CD14-positive monocyte (primary cell): ENCODE data around the gene TSHZ2. TPM values are rescaled to one million over a fixed set of nuclear protein-coding genes. Genes with fewer than 3 reads are reported as not detected.

Experiments
- DNase-seq, 3 donors: peaks; one replicate each; pipeline ENCODE4 v3.0.0-alpha.2; 2011 to 2022
- H2AFZ ChIP-seq: 2 replicates; pipeline ENCODE4 v1.6.0; 2012; ENCODE audit warnings: mild to moderate bottlenecking, low read depth, low read length, inconsistent platforms; ENCODE audit not compliant: insufficient read depth, poor library complexity, severe bottlenecking
- H3K27ac ChIP-seq, 2 donors: 1 replicate in 1 of 2; 2 replicates in 1 of 2; pipeline ENCODE4 v1.5.1; 2012 to 2013; ENCODE audit warnings: low read length in 2 of 2, control low read depth in 1 of 2, inconsistent platforms in 1 of 2, low read depth in 1 of 2, mild to moderate bottlenecking in 1 of 2
- H3K27me3 ChIP-seq, 2 donors: one replicate each; pipeline versions ENCODE4 v1.6.0 to v1.6.1; 2011 to 2013; ENCODE audit warnings: low read length in 2 of 2; ENCODE audit not compliant: control insufficient read depth in 2 of 2, insufficient read depth in 2 of 2
- H3K36me3 ChIP-seq, 2 donors: replicated peaks in 1 of 2; 1 replicate in 1 of 2; 2 replicates in 1 of 2; pipeline versions ENCODE4 v1.5.1 to v1.6.1; 2012 to 2013; ENCODE audit warnings: low read length in 2 of 2, control low read depth in 1 of 2, inconsistent platforms in 1 of 2, mild to moderate bottlenecking in 1 of 2; ENCODE audit not compliant: insufficient read depth in 2 of 2, control insufficient read depth in 1 of 2
- H3K4me1 ChIP-seq, 2 donors: 1 replicate in 1 of 2; 2 replicates in 1 of 2; pipeline versions ENCODE4 v1.5.1 to v1.6.1; 2012 to 2013; ENCODE audit warnings: low read length in 2 of 2, control low read depth in 1 of 2, inconsistent platforms in 1 of 2, mild to moderate bottlenecking in 1 of 2, moderate library complexity in 1 of 2; ENCODE audit not compliant: insufficient read depth in 2 of 2, control insufficient read depth in 1 of 2
- H3K4me2 ChIP-seq: replicated peaks from 2 replicates; pipeline ENCODE3; 2012; ENCODE audit warnings: low read length, moderate library complexity, mild to moderate bottlenecking; ENCODE audit not compliant: poor library complexity, severe bottlenecking; ENCODE audit errors: extremely low read depth
- H3K4me3 ChIP-seq, 3 experiments: fragments of 200-600 bp in 1 of 3; sonication (generic) in 1 of 3; replicated peaks in 1 of 3; 1 replicate in 2 of 3; 2 replicates in 1 of 3; pipeline ENCODE4 v1.5.1; 2011 to 2013; ENCODE audit warnings: low read length in 3 of 3, mild to moderate bottlenecking in 3 of 3, control low read depth in 2 of 3, low read depth in 2 of 3, inconsistent platforms in 1 of 3, moderate library complexity in 1 of 3
- H3K79me2 ChIP-seq: 2 replicates; pipeline ENCODE4 v1.6.0; 2012; ENCODE audit warnings: mild to moderate bottlenecking, control low read depth, inconsistent platforms, low read length, moderate library complexity; ENCODE audit not compliant: insufficient read depth
- H3K9ac ChIP-seq: 2 replicates; pipeline ENCODE4 v1.6.0; 2017; ENCODE audit warnings: low read length, mild to moderate bottlenecking; ENCODE audit not compliant: insufficient read depth, poor library complexity, severe bottlenecking
- H3K9me3 ChIP-seq, 2 donors: replicated peaks in 1 of 2; 1 replicate in 1 of 2; 2 replicates in 1 of 2; pipeline versions ENCODE4 v1.5.1 to v1.6.1; 2012 to 2013; ENCODE audit warnings: low read length in 2 of 2, control low read depth in 1 of 2; ENCODE audit not compliant: control insufficient read depth in 1 of 2, insufficient read depth in 1 of 2
- H4K20me1 ChIP-seq: 2 replicates; pipeline ENCODE4 v1.6.0; 2012; ENCODE audit warnings: mild to moderate bottlenecking, low read length, control low read depth, moderate library complexity; ENCODE audit not compliant: insufficient read depth
- H3K27ac Mint-ChIP-seq, 7 donors: one replicate each; pipeline ENCODE4 v1.8.0; 2020; ENCODE audit warnings: mild to moderate bottlenecking in 7 of 7, mixed read lengths in 7 of 7, moderate library complexity in 6 of 7, inconsistent platforms in 2 of 7
- H3K27me3 Mint-ChIP-seq, 3 donors: one replicate each; pipeline ENCODE4 v1.8.0; 2021 to 2022; ENCODE audit warnings: low read depth in 3 of 3, mild to moderate bottlenecking in 3 of 3, mixed read lengths in 3 of 3, moderate library complexity in 3 of 3, inconsistent platforms in 1 of 3
- H3K36me3 Mint-ChIP-seq, 2 donors: one replicate each; pipeline ENCODE4 v1.8.0; 2020; ENCODE audit warnings: mixed read lengths in 2 of 2, inconsistent platforms in 1 of 2, mild to moderate bottlenecking in 1 of 2
- H3K4me1 Mint-ChIP-seq: one replicate; pipeline ENCODE4 v1.8.0; 2020; ENCODE audit warnings: mild to moderate bottlenecking, mixed read lengths
- H3K4me3 Mint-ChIP-seq, 2 donors: one replicate each; pipeline ENCODE4 v1.8.0; 2020; ENCODE audit warnings: mild to moderate bottlenecking in 2 of 2, mixed read lengths in 2 of 2, moderate library complexity in 1 of 2
- H3K9me3 Mint-ChIP-seq, 7 donors: one replicate each; pipeline ENCODE4 v1.8.0; 2020 to 2022; ENCODE audit warnings: mixed read lengths in 7 of 7, mild to moderate bottlenecking in 6 of 7, moderate library complexity in 6 of 7, inconsistent platforms in 2 of 7
- WGBS: methylation state at CpG from one replicate; pipeline ENCODE4 v1.1.5; 2013; ENCODE audit warnings: missing lambda C conversion rate; ENCODE audit not compliant: insufficient coverage; 5-methylcytosine and 5-hydroxymethylcytosine counted together
- intact Hi-C, 2 donors: fragments of 100-400 bp; cut with micrococcal nuclease; formaldehyde crosslinking; loops; one replicate each; pipeline versions ENCODE4 v1.15.0 to v1.15.1; 2023
- polyA plus RNA-seq, 3 donors: library from polyadenylated mRNA; depleted of rRNA in 1 of 3; unstranded in 2 of 3; stranded (reverse) in 1 of 3; fragments of 300-500 nt in 2 of 3; fragments of >200 nt in 1 of 3; fragmentation: Illumina TruSeq in 2 of 3; gene quantifications; 1 replicate in 2 of 3; 2 replicates in 1 of 3; pipeline ENCODE4 v1.2.3, GENCODE V29; 2012 to 2021
- TF ChIP-seq, protein P1 (sequence below): fragments of 200-600 bp; IDR thresholded peaks from one replicate; pipeline ENCODE4 v1.8.0; 2022; ENCODE audit warnings: antibody characterized with exemption, mild to moderate bottlenecking

TSHZ2 gene
- polyA plus RNA-seq, 3 donors, result not detected

GRCh38 chr20:53226826-53227225 is 254.7 kb downstream of the TSHZ2 start:
- Histone ChIP-seq H3K4me1 (no peaks in the 10 kb centered on the region), H3K36me3 (no peaks in the 10 kb centered on the region), H3K4me2 (no peak overlapping the region), H3K9ac (no peak overlapping the region), H3K9me3 (peaks cover 0 to 7% of the 10 kb centered on the region in 2 donors), H3K4me3 (no peak overlapping the region), H3K79me2 (no peaks in the 10 kb centered on the region), H4K20me1 (no peaks in the 10 kb centered on the region), H3K27ac (no peak overlapping the region), H3K27me3 (no peaks in the 10 kb centered on the region), H2AFZ (no peak overlapping the region)
- TF ChIP-seq, protein P1, sequence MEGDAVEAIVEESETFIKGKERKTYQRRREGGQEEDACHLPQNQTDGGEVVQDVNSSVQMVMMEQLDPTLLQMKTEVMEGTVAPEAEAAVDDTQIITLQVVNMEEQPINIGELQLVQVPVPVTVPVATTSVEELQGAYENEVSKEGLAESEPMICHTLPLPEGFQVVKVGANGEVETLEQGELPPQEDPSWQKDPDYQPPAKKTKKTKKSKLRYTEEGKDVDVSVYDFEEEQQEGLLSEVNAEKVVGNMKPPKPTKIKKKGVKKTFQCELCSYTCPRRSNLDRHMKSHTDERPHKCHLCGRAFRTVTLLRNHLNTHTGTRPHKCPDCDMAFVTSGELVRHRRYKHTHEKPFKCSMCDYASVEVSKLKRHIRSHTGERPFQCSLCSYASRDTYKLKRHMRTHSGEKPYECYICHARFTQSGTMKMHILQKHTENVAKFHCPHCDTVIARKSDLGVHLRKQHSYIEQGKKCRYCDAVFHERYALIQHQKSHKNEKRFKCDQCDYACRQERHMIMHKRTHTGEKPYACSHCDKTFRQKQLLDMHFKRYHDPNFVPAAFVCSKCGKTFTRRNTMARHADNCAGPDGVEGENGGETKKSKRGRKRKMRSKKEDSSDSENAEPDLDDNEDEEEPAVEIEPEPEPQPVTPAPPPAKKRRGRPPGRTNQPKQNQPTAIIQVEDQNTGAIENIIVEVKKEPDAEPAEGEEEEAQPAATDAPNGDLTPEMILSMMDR, result no peak
- peaks cover 0 to 5% (median 2%) of the 10 kb centered on the region in 3 donors for H3K27me3 Mint-ChIP-seq
- no peaks in the 10 kb centered on the region for H3K36me3 Mint-ChIP-seq
- H3K27ac Mint-ChIP-seq, result no peak overlapping the region
- H3K4me1 Mint-ChIP-seq, result peaks cover 3% of the 10 kb centered on the region
- no peak for DNase-seq
- no peak overlapping the region for H3K4me3 Mint-ChIP-seq
- intact Hi-C loops, result no loop called here
- H3K9me3 Mint-ChIP-seq, result peaks cover 0 to 9% (median 5%) of the 10 kb centered on the region in 7 donors
- WGBS, result no CpG with 5 or more reads among the region's 7 CpGs

DNA sequence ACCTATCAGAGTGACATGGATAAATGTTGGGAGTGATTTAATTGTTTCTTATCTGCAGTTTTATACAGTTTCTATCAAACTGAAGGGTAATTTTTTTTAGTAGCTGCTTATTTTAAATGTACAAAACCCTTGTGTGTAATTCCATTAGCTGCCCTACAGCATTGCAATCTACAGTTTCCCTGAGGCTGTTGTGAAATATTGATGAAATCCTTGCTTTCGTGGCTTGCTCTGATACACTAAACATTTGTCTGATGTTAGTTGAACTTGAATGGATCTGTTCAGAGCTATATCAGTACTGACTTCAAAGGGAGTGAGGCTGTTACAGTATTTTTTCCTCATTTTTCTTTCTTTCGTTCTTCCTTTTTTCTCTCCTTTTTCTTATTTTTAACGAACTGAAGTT is 255.4 kb downstream of the TSHZ2 start:
- no peak overlapping the region for H3K4me3 ChIP-seq
- no peak overlapping the region for H3K27ac Mint-ChIP-seq
- H3K27me3 ChIP-seq, result no peaks in the 10 kb centered on the region
- no peak overlapping the region for H3K27ac ChIP-seq
- H3K4me1 Mint-ChIP-seq, result peaks cover 3% of the 10 kb centered on the region
- H4K20me1 ChIP-seq, result no peaks in the 10 kb centered on the region
- no peak overlapping the region for H3K9ac ChIP-seq
- TF ChIP-seq, protein P1, result no peak
- H3K9me3 ChIP-seq, result peaks cover 0 to 7% of the 10 kb centered on the region in 2 donors
- H3K4me2 ChIP-seq, result no peak overlapping the region
- H3K79me2 ChIP-seq, result no peaks in the 10 kb centered on the region
- no peak overlapping the region for H3K4me3 Mint-ChIP-seq
- intact Hi-C loops, result no loop called here
- no peaks in the 10 kb centered on the region for H3K36me3 Mint-ChIP-seq
- WGBS, result no CpG with 5 or more reads among the region's 3 CpGs
- DNase-seq, result no peak
- peaks cover 0 to 10% (median 5%) of the 10 kb centered on the region in 7 donors for H3K9me3 Mint-ChIP-seq
- no peaks in the 10 kb centered on the region for H3K36me3 ChIP-seq
- peaks cover 2 to 7% (median 3%) of the 10 kb centered on the region in 3 donors for H3K27me3 Mint-ChIP-seq
- H3K4me1 ChIP-seq, result no peaks in the 10 kb centered on the region
- H2AFZ ChIP-seq, result no peak overlapping the region
